ENCODE measurements around the gene NTMT1.
A peak's percentile ranks its signal among the peaks of the same experiment; 100 is the strongest.

The NTMT1 gene

GRCh38 chr9:129626079-129626624 is at the start of gene NTMT1:
TSS of gene NTMT1 (plus strand) at chr9:129626163. CDS start at chr9:129632704, 6,541 bp downstream.
- Histone ChIP-seq H3K27me3 (ENCODE audit: insufficient read depth, low read depth, severe bottlenecking) (no peaks in the 10 kb centered on the region), H3K27ac (peak within 1 kb of the TSS; percentile 92), H3K36me3 (peaks cover 48% of the 10 kb centered on the region), H3K9me3 (ENCODE audit: severe bottlenecking) (no peaks in the 10 kb centered on the region), H3K4me3 (ENCODE audit: low read depth, low read length) (peak within 1 kb of the TSS; percentile 91)
- DNase-seq: peak; percentile 84
- no peak for TF ChIP-seq CTCF (IDR thresholded peaks at IDR 0.05; ENCODE audit: low read depth, low read length)

- peaks cover 10% of the 10 kb centered on the region for H3K9me3 ChIP-seq (ENCODE audit: severe bottlenecking)
- no peak overlapping the region for H3K4me3 ChIP-seq (ENCODE audit: low read depth, low read length)
- no peaks in the 10 kb centered on the region for H3K27me3 ChIP-seq (ENCODE audit: insufficient read depth, low read depth, severe bottlenecking)
- peak overlapping the region; percentile 32 for H3K27ac ChIP-seq
- peak; percentile 51 for DNase-seq
- H3K36me3 ChIP-seq: peaks cover 4% of the 10 kb centered on the region; the same call in 1 of the 2 replicates
- TF ChIP-seq CTCF (IDR thresholded peaks at IDR 0.05; ENCODE audit: low read depth, low read length): no peak
These were observed 49.1 kb upstream of the NTMT1 start for GRCh38 chr9:129576546-129577543.

- H3K27me3 ChIP-seq (ENCODE audit: insufficient read depth, low read depth, severe bottlenecking): no peaks in the 10 kb centered on the region
- no peak for DNase-seq
- no peak overlapping the region for H3K4me3 ChIP-seq (ENCODE audit: low read depth, low read length)
- TF ChIP-seq CTCF (IDR thresholded peaks at IDR 0.05; ENCODE audit: low read depth, low read length): no peak
- H3K9me3 ChIP-seq (ENCODE audit: severe bottlenecking): peaks cover 2% of the 10 kb centered on the region
- H3K27ac ChIP-seq: no peak overlapping the region
- peaks cover 4% of the 10 kb centered on the region; the same call in 1 of the 2 replicates for H3K36me3 ChIP-seq
These were observed 46.7 kb upstream of the NTMT1 start for GRCh38 chr9:129579294-129579693.

DNA sequence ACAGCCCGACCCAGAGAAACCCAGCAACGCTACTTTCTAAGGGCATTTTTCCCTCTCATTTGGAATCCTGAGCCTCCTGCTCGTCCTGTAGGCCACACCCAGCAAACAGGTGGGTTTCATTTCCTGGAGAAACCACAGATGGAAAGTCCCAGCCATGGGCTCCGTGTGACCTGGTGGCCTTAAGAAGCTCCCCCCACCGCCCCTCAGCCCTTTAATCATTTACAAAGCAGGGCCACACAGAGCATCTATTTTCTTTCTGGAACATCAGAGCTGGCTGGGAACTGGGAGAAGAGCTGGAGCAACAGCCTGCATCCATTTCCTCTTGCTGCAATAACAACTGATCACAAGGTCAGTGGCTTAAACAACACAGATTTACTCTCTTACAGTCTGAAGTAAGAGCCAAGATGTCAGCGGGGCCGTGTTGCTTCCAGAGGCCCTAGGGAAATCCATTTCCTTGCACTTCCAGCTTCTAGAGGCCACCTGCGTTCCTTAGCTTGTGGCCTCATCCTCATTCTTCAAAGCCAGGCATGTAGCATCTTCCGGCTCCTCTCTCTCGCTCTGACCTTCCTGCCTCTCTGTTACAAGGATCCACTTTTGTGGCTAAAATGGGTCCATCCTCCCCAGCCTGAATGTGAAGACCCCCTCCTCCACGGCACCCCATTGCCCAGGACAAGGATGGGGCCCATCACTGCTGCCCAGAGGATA is 45.6 kb upstream of the NTMT1 start:
- Histone ChIP-seq H3K27ac (no peak overlapping the region), H3K27me3 (ENCODE audit: insufficient read depth, low read depth, severe bottlenecking) (no peaks in the 10 kb centered on the region), H3K36me3 (peaks cover 4% of the 10 kb centered on the region; the same call in 1 of the 2 replicates), H3K9me3 (ENCODE audit: severe bottlenecking) (no peaks in the 10 kb centered on the region), H3K4me3 (ENCODE audit: low read depth, low read length) (no peak overlapping the region)
- no peak for TF ChIP-seq CTCF (IDR thresholded peaks at IDR 0.05; ENCODE audit: low read depth, low read length)
- no peak for DNase-seq

GRCh38 chr9:129581505-129582189 is 44.3 kb upstream of the NTMT1 start:
- no peak overlapping the region for H3K27ac ChIP-seq
- H3K9me3 ChIP-seq (ENCODE audit: severe bottlenecking): no peaks in the 10 kb centered on the region
- H3K27me3 ChIP-seq (ENCODE audit: insufficient read depth, low read depth, severe bottlenecking): no peaks in the 10 kb centered on the region
- H3K36me3 ChIP-seq: peaks cover 4% of the 10 kb centered on the region; the same call in 1 of the 2 replicates
- no peak overlapping the region for H3K4me3 ChIP-seq (ENCODE audit: low read depth, low read length)
- no peak for DNase-seq
- no peak for TF ChIP-seq CTCF (IDR thresholded peaks at IDR 0.05; ENCODE audit: low read depth, low read length)

Measured in WERI-Rb-1 (cell line).